OCI-LY1 (cell line): ENCODE results near the gene TNFRSF11A.

Source experiments
- H2AFZ ChIP-seq: fragments of 200-600 bp; sonication (generic), shearing (Covaris generic); 2 replicates; pipeline ENCODE4 v1.6.0; 2014; ENCODE audit warnings: antibody characterized with exemption, mild to moderate bottlenecking, low read length
- H3F3A ChIP-seq: fragments of 200-600 bp; sonication (generic), shearing (Covaris generic); 2 replicates; pipeline ENCODE4 v1.6.0; 2014; ENCODE audit warnings: mild to moderate bottlenecking, antibody characterized with exemption, low read length, moderate library complexity; ENCODE audit not compliant: insufficient read depth
- H3K27ac ChIP-seq: fragments of 200-600 bp; sonication (generic); 2 replicates; pipeline ENCODE4 v1.5.1; 2014; ENCODE audit warnings: low read length, mixed run types, mild to moderate bottlenecking, low read depth; ENCODE audit not compliant: poor library complexity, severe bottlenecking
- H3K27me3 ChIP-seq: fragments of 200-600 bp; sonication (generic); 2 replicates; pipeline ENCODE4 v1.6.0; 2014; ENCODE audit warnings: antibody characterized with exemption, mild to moderate bottlenecking, low read length, moderate library complexity; ENCODE audit not compliant: insufficient read depth
- H3K36me3 ChIP-seq: fragments of 200-600 bp; sonication (generic); 2 replicates; pipeline ENCODE4 v1.6.1; 2014; ENCODE audit warnings: mild to moderate bottlenecking, antibody characterized with exemption, low read length, moderate library complexity, mixed read lengths; ENCODE audit not compliant: insufficient read depth
- H3K4me1 ChIP-seq: fragments of 200-600 bp; sonication (generic); 2 replicates; pipeline ENCODE4 v1.5.1; 2014; ENCODE audit warnings: mild to moderate bottlenecking, low read length, moderate library complexity; ENCODE audit not compliant: insufficient read depth, severe bottlenecking
- H3K4me2 ChIP-seq: fragments of 200-600 bp; sonication (generic), shearing (Covaris generic); 2 replicates; pipeline ENCODE4 v1.6.1; 2014; ENCODE audit warnings: low read length
- H3K4me3 ChIP-seq: fragments of 200-600 bp; sonication (generic); 2 replicates; pipeline ENCODE4 v1.5.1; 2014; ENCODE audit warnings: low read length, low read depth, mild to moderate bottlenecking, mixed read lengths; ENCODE audit not compliant: poor library complexity, severe bottlenecking
- H3K79me2 ChIP-seq: fragments of 200-600 bp; shearing (Covaris generic); 2 replicates; pipeline ENCODE4 v1.6.1; 2016; ENCODE audit warnings: mixed run types, low read length, mixed read lengths; ENCODE audit not compliant: insufficient read depth
- H3K9ac ChIP-seq: fragments of 200-600 bp; sonication (generic), shearing (Covaris generic); 2 replicates; pipeline ENCODE4 v1.6.1; 2014; ENCODE audit warnings: mild to moderate bottlenecking, low read length, mixed read lengths
- H3K9me2 ChIP-seq: fragments of 200-600 bp; sonication (generic), shearing (Covaris generic); 2 replicates; pipeline ENCODE4 v1.6.1; 2014; ENCODE audit warnings: low read depth, mild to moderate bottlenecking, low read length, mixed read lengths
- H3K9me3 ChIP-seq: fragments of 200-600 bp; shearing (Covaris generic); 2 replicates; pipeline ENCODE4 v1.6.1; 2014; ENCODE audit warnings: low read length, mixed read lengths
- H4K20me1 ChIP-seq: fragments of 200-600 bp; sonication (generic), shearing (Covaris generic); 2 replicates; pipeline ENCODE4 v1.6.0; 2016; ENCODE audit warnings: mild to moderate bottlenecking, low read length; ENCODE audit not compliant: insufficient read depth
- CTCF ChIP-seq: fragments of 200-600 bp; sonication (generic), shearing (Covaris generic); IDR thresholded peaks from 2 replicates; pipeline ENCODE4 v1.5.1; 2017; ENCODE audit warnings: mild to moderate bottlenecking, antibody characterized with exemption, low read length, moderate library complexity, mixed read lengths
- EZH2 ChIP-seq: fragments of 200-600 bp; sonication (generic), shearing (Covaris generic); IDR thresholded peaks from 2 replicates; pipeline ENCODE4 v1.8.0; 2017; ENCODE audit warnings: borderline replicate concordance, mixed run types, mild to moderate bottlenecking, antibody characterized with exemption, low read length, moderate library complexity, mixed read lengths

Gene TNFRSF11A

DNA sequence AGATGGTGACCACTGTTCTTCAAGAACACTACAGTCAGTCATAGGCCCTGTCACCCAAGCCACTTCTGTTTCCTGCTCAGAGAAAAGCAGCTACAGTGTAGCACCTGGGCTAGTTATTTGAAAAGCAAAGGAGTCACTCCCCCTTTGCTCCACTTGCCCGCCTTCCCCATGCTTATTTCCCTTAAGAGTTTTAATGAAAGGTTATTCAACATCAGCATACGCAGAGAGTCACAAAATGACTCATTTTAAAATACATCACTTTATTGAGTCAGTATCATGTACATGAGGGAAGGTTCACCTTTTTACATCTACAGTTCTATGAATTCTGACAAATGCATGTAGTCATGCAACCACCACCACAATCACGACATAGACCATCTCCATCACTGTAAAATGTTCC is 71.3 kb downstream of the TNFRSF11A start:
- H3K4me1 ChIP-seq = no peaks in the 10 kb centered on the region
- no peak overlapping the region for H2AFZ ChIP-seq
- H3K79me2 ChIP-seq = no peaks in the 10 kb centered on the region
- no peaks in the 10 kb centered on the region for H3K36me3 ChIP-seq
- H3K4me3 ChIP-seq = no peak overlapping the region
- no peaks in the 10 kb centered on the region for H3F3A ChIP-seq
- no peak overlapping the region for H3K9ac ChIP-seq
- TF ChIP-seq EZH2 = no peak
- no peak for TF ChIP-seq CTCF
- no peaks in the 10 kb centered on the region for H3K9me3 ChIP-seq
- no peaks in the 10 kb centered on the region for H3K9me2 ChIP-seq
- H4K20me1 ChIP-seq = no peaks in the 10 kb centered on the region
- no peak overlapping the region for H3K27ac ChIP-seq
- no peak overlapping the region for H3K4me2 ChIP-seq
- H3K27me3 ChIP-seq = no peaks in the 10 kb centered on the region

DNA sequence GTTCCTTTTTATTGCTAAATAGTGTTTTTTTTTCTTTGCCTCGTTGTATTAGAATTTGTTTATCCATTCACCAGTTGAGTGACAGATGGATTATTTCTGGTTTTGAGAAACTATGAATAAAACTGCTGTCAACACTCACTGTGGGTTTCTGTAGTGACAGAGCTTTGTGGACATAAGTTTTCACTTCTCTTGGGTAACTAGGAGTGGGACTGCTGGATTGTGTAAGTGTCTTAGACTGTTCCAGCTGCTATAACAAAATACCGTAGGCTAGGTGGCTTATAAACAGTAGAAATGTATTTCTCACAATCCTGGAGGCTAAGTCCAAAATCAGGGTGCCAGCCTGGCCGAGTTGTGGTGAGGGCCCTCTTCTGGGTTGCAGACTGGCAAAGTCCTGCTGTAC is 71.9 kb downstream of the TNFRSF11A start:
- H3K27ac ChIP-seq = no peak overlapping the region
- no peaks in the 10 kb centered on the region for H4K20me1 ChIP-seq
- no peaks in the 10 kb centered on the region for H3K27me3 ChIP-seq
- no peak overlapping the region for H3K4me2 ChIP-seq
- H3K4me1 ChIP-seq = no peaks in the 10 kb centered on the region
- H3K4me3 ChIP-seq = no peak overlapping the region
- no peak overlapping the region for H2AFZ ChIP-seq
- H3F3A ChIP-seq = no peaks in the 10 kb centered on the region
- no peaks in the 10 kb centered on the region for H3K9me2 ChIP-seq
- no peak overlapping the region for H3K9ac ChIP-seq
- TF ChIP-seq CTCF (no peak), EZH2 (no peak)
- H3K79me2 ChIP-seq = no peaks in the 10 kb centered on the region
- no peaks in the 10 kb centered on the region for H3K9me3 ChIP-seq
- no peaks in the 10 kb centered on the region for H3K36me3 ChIP-seq

- Histone ChIP-seq H3K36me3 (no peaks in the 10 kb centered on the region), H3K9me2 (no peaks in the 10 kb centered on the region), H2AFZ (no peak overlapping the region), H3K27me3 (no peaks in the 10 kb centered on the region; the same call in 1 of the 2 replicates), H3K9ac (no peak overlapping the region), H3K27ac (no peak overlapping the region), H3K9me3 (no peaks in the 10 kb centered on the region), H3K4me3 (no peak overlapping the region), H3K4me2 (no peak overlapping the region), H3K79me2 (no peaks in the 10 kb centered on the region), H3F3A (no peaks in the 10 kb centered on the region), H4K20me1 (no peaks in the 10 kb centered on the region), H3K4me1 (no peaks in the 10 kb centered on the region)
- TF ChIP-seq EZH2 = no peak
These were observed 73.2 kb downstream of the TNFRSF11A start for GRCh38 chr18:62398291-62398690.

- Histone ChIP-seq H3K79me2 (no peaks in the 10 kb centered on the region), H3K9me3 (no peaks in the 10 kb centered on the region), H3K4me1 (no peaks in the 10 kb centered on the region), H3F3A (no peaks in the 10 kb centered on the region), H3K9ac (no peak overlapping the region), H2AFZ (no peak overlapping the region), H4K20me1 (no peaks in the 10 kb centered on the region), H3K27ac (no peak overlapping the region), H3K4me3 (no peak overlapping the region), H3K4me2 (no peak overlapping the region), H3K27me3 (no peaks in the 10 kb centered on the region; the same call in 1 of the 2 replicates), H3K36me3 (no peaks in the 10 kb centered on the region), H3K9me2 (no peaks in the 10 kb centered on the region)
- TF ChIP-seq CTCF (no peak), EZH2 (no peak)
These were observed 74.2 kb downstream of the TNFRSF11A start for GRCh38 chr18:62399276-62399675.
